ENCODE data around the gene RNU11. TPM values are rescaled to one million over a fixed set of nuclear protein-coding genes. Genes with fewer than 3 reads are reported as not detected.

The RNU11 gene
- not detected for total RNA-seq

GRCh38 chr1:28648474-28649198, at the start of gene RNU11:
TSS of gene RNU11 (plus strand) at chr1:28648600.
- no peaks in the 10 kb centered on the region for H3K9me3 ChIP-seq
- H3K36me3 ChIP-seq: no peaks in the 10 kb centered on the region
- no peak for TF ChIP-seq CTCF (IDR thresholded peaks at IDR 0.05)
- peak within 1 kb of the TSS; percentile 39 to 59 for H3K4me3 ChIP-seq
- intact Hi-C loops (cut with DNase I): loop anchor here (1.0 to 10.0 kb wide), 4 partner anchors 21 to 479 kb away; partner anchors contain the start of genes ATP5IF1, DNAJC8 and EPB41
- H3K27ac ChIP-seq: peak within 1 kb of the TSS; percentile 85 to 89
- no peaks in the 10 kb centered on the region for H3K27me3 ChIP-seq
- peak; percentile 72 to 95 for DNase-seq (ENCODE audit: low spot score in 2 of 2)
- peaks cover 3 to 19% of the 10 kb centered on the region in 2 donors for H3K4me1 ChIP-seq

- peaks cover 29 to 34% of the 10 kb centered on the region in 2 donors for H3K36me3 ChIP-seq
- H3K4me1 ChIP-seq: peaks cover 6 to 8% of the 10 kb centered on the region in 2 donors
- H3K4me3 ChIP-seq: no peak overlapping the region
- no peak for DNase-seq (ENCODE audit: low spot score in 2 of 2)
- H3K9me3 ChIP-seq: no peaks in the 10 kb centered on the region
- H3K27ac ChIP-seq: peak overlapping the region; percentile 53 to 65
- intact Hi-C loops (cut with DNase I): loop anchor here (1.0 to 2.0 kb wide), 3 partner anchors 83 to 241 kb away; no protein-coding TSS in a partner anchor
- no peak for TF ChIP-seq CTCF (IDR thresholded peaks at IDR 0.05)
- H3K27me3 ChIP-seq: no peaks in the 10 kb centered on the region
Measured at GRCh38 chr1:28601696-28602095, 46.7 kb upstream of the RNU11 start.

GRCh38 chr1:28602536-28603439, 45.6 kb upstream of the RNU11 start:
- Histone ChIP-seq H3K9me3 (no peaks in the 10 kb centered on the region), H3K4me3 (no peak overlapping the region), H3K27ac (peak overlapping the region; percentile 53 to 65), H3K36me3 (peaks cover 38 to 45% of the 10 kb centered on the region in 2 donors), H3K4me1 (peaks cover 6 to 8% of the 10 kb centered on the region in 2 donors), H3K27me3 (no peaks in the 10 kb centered on the region)
- peak; percentile 52 to 68 (median 56) for TF ChIP-seq CTCF (IDR thresholded peaks at IDR 0.05)
- DNase-seq (ENCODE audit: low spot score in 2 of 2): peak in 1 of 2 donors; percentile 78
- intact Hi-C loops (cut with DNase I): loop anchor here (1.0 to 2.0 kb wide), 3 partner anchors 84 to 242 kb away; no protein-coding TSS in a partner anchor

GRCh38 chr1:28604411-28604810, 44.0 kb upstream of the RNU11 start:
- H3K27me3 ChIP-seq: no peaks in the 10 kb centered on the region
- no peak overlapping the region for H3K27ac ChIP-seq
- DNase-seq (ENCODE audit: low spot score in 2 of 2): no peak
- intact Hi-C loops (cut with DNase I): no loop called here
- H3K36me3 ChIP-seq: peaks cover 47 to 56% of the 10 kb centered on the region in 2 donors
- no peaks in the 10 kb centered on the region for H3K9me3 ChIP-seq
- TF ChIP-seq CTCF (IDR thresholded peaks at IDR 0.05): no peak
- H3K4me1 ChIP-seq: peaks cover 6 to 8% of the 10 kb centered on the region in 2 donors
- H3K4me3 ChIP-seq: no peak overlapping the region

GRCh38 chr1:28604962-28605361, 43.4 kb upstream of the RNU11 start:
- no peaks in the 10 kb centered on the region for H3K27me3 ChIP-seq
- peaks cover 6 to 8% of the 10 kb centered on the region in 2 donors for H3K4me1 ChIP-seq
- H3K9me3 ChIP-seq: no peaks in the 10 kb centered on the region
- no peak overlapping the region for H3K27ac ChIP-seq
- H3K4me3 ChIP-seq: no peak overlapping the region
- H3K36me3 ChIP-seq: peaks cover 52 to 62% of the 10 kb centered on the region in 2 donors
- no peak for TF ChIP-seq CTCF (IDR thresholded peaks at IDR 0.05)
- DNase-seq (ENCODE audit: low spot score in 2 of 2): no peak
- intact Hi-C loops (cut with DNase I): no loop called here

Data from ascending aorta (tissue), 2 donors.